ENCODE measurements around the gene NAV2.
"Not testable (repeated sequence)": the region's sequence is repeated elsewhere in the genome, so short reads cannot be mapped to it uniquely, and the experiment has no call there.

Gene NAV2

GRCh38 chr11:20000351-20001134 is 287.9 kb downstream of the NAV2 start:
- H3K4me3 ChIP-seq (ENCODE audit: low read depth, low read length): no peak overlapping the region
- no peak for DNase-seq (ENCODE audit: low read depth)
- no peak for TF ChIP-seq CTCF (IDR thresholded peaks at IDR 0.05; ENCODE audit: control insufficient read depth, extremely low read depth, insufficient read depth)

GRCh38 chr11:20002312-20003216 is 289.9 kb downstream of the NAV2 start:
- no peak overlapping the region for H3K4me3 ChIP-seq (ENCODE audit: low read depth, low read length)
- no peak for DNase-seq (ENCODE audit: low read depth)
- no peak for TF ChIP-seq CTCF (IDR thresholded peaks at IDR 0.05; ENCODE audit: control insufficient read depth, extremely low read depth, insufficient read depth)

- no peak for DNase-seq (ENCODE audit: low read depth)
- no peak overlapping the region for H3K4me3 ChIP-seq (ENCODE audit: low read depth, low read length)
- TF ChIP-seq CTCF (IDR thresholded peaks at IDR 0.05; ENCODE audit: control insufficient read depth, extremely low read depth, insufficient read depth): no peak
These were observed 290.7 kb downstream of the NAV2 start for GRCh38 chr11:20003351-20003750.

- DNase-seq (ENCODE audit: low read depth): no peak
- H3K4me3 ChIP-seq (ENCODE audit: low read depth, low read length): no peak overlapping the region
- no peak for TF ChIP-seq CTCF (IDR thresholded peaks at IDR 0.05; ENCODE audit: control insufficient read depth, extremely low read depth, insufficient read depth)
These were observed 292.2 kb downstream of the NAV2 start for GRCh38 chr11:20004866-20005265.

GRCh38 chr11:20005747-20006146 is 293.1 kb downstream of the NAV2 start:
- H3K4me3 ChIP-seq (ENCODE audit: low read depth, low read length): no peak overlapping the region
- no peak for TF ChIP-seq CTCF (IDR thresholded peaks at IDR 0.05; ENCODE audit: control insufficient read depth, extremely low read depth, insufficient read depth)
- DNase-seq (ENCODE audit: low read depth): no peak

- H3K4me3 ChIP-seq (ENCODE audit: low read depth, low read length); DNase-seq (ENCODE audit: low read depth): not testable (repeated sequence)
These were observed 294.0 kb downstream of the NAV2 start for GRCh38 chr11:20006618-20007017.

- DNase-seq (ENCODE audit: low read depth): no peak
- TF ChIP-seq CTCF (IDR thresholded peaks at IDR 0.05; ENCODE audit: control insufficient read depth, extremely low read depth, insufficient read depth): no peak
- no peak overlapping the region for H3K4me3 ChIP-seq (ENCODE audit: low read depth, low read length)
These were observed 294.7 kb downstream of the NAV2 start for GRCh38 chr11:20007386-20007785.
